HG02571 (cell line): ENCODE measurements around the gene HTRA1.

Experiments used
- ATAC-seq: cut with Tn5 transposase; IDR thresholded peaks from one replicate; pipeline ENCODE4 v1.9.1; 2021; ENCODE audit warnings: mild to moderate bottlenecking, moderate library complexity; ENCODE audit not compliant: unreplicated experiment

The HTRA1 gene

GRCh38 chr10:122549636-122550035, 88.3 kb downstream of the HTRA1 start:
- ATAC-seq = no peak

- ATAC-seq = no peak
These were observed 89.1 kb downstream of the HTRA1 start for GRCh38 chr10:122550427-122550826.

GRCh38 chr10:122550983-122551382, 89.6 kb downstream of the HTRA1 start:
- no peak for ATAC-seq

GRCh38 chr10:122551450-122551849, 90.1 kb downstream of the HTRA1 start:
- no peak for ATAC-seq

- ATAC-seq = no peak
These were observed 92.0 kb downstream of the HTRA1 start for GRCh38 chr10:122553341-122553740.

GRCh38 chr10:122554131-122555036, 93.0 kb downstream of the HTRA1 start:
- ATAC-seq = no peak

GRCh38 chr10:122555442-122555841, 94.1 kb downstream of the HTRA1 start:
- ATAC-seq = no peak

- no peak for ATAC-seq
These were observed 96.2 kb downstream of the HTRA1 start for GRCh38 chr10:122557516-122557915.

- no peak for ATAC-seq
These were observed 97.1 kb downstream of the HTRA1 start for GRCh38 chr10:122558452-122558851.

- ATAC-seq = no peak
These were observed 97.9 kb downstream of the HTRA1 start for GRCh38 chr10:122559228-122559627.

GRCh38 chr10:122560279-122560804, 99.0 kb downstream of the HTRA1 start, which contains the start of gene DMBT1:
DMBT1 (plus strand) TSS chr10:122560754; CDS start chr10:122560771, 17 bp downstream.
- no peak for ATAC-seq

GRCh38 chr10:122561212-122561611, 99.9 kb downstream of the HTRA1 start:
- ATAC-seq = no peak

- no peak for ATAC-seq
These were observed 100.4 kb downstream of the HTRA1 start for GRCh38 chr10:122561792-122562191.
